HG02870 (cell line): ENCODE measurements around the gene HSPA1A.
A peak's percentile ranks its signal among the peaks of the same experiment; 100 is the strongest.
"Not testable (repeated sequence)": the region's sequence is repeated elsewhere in the genome, so short reads cannot be mapped to it uniquely, and the experiment has no call there.

Experiments used
- ATAC-seq: cut with Tn5 transposase; IDR thresholded peaks from one replicate; pipeline ENCODE4 v1.9.1; 2021; ENCODE audit warnings: mild to moderate bottlenecking, moderate library complexity; ENCODE audit not compliant: unreplicated experiment

The HSPA1A gene

DNA sequence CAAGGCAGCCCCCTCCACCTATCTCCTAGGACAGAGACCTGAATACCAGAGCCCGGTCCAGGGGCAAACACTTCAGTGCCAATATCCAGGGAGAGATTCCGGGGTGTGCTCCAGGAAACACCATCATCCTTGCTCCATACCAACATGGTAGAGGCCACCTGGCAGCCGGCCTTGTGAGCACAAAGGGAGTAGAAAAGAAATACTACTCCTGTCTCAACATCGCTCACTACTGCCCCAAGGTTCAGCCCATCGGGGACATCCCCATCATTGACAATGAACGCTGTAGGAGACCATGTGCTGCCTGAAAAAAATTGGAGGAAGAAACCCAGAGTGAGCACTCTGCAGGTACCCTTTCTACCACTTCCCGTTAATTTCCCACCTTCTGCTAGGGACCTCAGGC is 45.8 kb downstream of the HSPA1A start:
- no peak for ATAC-seq

DNA sequence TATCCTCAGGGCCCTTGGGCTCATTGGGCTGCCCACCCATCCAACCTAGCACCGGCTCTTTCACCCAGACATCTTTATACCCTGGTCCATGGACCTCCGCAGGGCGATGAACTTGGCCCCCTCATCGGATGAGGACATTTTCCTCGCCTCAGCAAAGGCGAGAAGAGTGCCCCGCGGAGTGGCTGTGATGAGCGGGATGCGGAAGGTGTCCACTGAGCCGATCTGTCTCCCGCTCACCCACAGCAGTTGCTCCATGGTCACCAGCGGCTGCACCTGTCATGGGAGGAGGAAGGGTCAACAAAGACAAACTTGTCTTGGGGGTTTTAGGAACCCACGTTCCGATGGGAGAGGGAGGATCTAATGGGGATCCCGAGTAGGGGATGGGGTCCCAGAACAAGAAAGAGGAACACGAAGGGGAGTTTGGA is 46.6 kb downstream of the HSPA1A start:
- no peak for ATAC-seq

DNA sequence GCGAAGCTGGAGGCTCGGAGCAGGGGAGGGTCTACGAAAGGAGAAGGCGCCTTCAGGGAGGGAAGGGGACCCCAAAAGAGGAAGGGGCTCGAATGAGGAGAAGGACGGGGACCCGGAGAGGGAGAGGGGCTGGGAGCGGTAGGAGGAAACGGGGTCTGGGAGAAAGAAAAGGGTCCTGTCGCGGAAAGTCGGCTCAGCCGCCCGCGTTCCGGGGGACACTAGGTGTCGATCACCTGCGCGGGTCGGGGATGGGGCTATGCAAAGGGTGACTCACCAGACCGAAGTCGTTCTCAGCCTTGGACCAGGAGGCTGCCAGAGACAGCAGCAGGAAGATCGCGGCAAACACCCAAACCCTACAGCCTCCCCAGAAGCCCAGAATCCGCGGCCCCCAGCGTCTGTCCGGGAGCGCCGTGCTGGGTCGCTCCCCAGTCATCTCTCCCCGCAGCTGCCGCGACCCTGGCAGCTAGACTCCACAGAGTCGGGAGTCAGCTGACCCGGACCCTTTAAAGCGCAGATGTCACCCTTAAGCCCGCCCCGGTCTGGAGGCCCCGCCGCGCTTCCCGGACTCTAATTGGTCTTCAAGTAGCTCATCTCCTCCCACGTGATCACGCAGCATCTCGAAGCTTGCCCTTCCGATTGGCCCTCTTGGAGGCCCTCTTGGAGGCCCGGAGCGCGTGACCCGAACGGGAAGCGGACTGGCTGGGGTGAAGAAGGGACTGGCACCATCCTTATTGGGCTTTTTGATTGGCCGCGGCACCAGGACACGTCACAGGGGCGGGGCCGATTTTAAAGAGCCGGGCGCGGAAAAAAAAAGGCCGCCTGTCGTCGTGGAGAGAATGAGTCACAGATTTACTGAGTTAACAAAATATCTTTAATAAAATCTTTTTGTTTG is 47.2 kb downstream of the HSPA1A start, which contains the start of gene NEU1:
TSS of gene NEU1 (minus strand) at position 478 of the 892 bp plus-strand sequence. CDS start at position 433, 45 bp downstream.
- peak; percentile 93 for ATAC-seq

DNA sequence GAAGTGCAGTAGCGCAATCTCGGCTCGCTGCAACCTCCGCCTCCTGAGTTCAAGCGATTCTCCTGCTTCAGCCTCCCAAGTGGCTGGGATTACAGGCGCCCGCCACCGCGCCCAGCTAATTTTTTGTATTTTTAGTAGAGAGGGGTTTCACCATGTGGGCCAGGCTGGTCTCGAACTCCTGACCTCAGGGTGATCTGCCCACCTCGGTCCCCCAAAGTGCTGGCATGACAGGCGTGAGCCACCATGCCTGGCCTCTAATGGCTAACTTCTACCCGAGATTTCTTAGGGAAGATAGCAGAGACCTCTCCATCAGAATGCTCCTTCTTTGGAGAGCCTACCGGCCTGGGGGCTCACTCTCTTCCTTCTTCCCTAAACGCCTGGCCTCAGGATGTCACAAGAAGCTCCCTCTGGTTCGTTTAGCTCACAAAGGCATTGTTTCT is 48.8 kb downstream of the HSPA1A start:
- ATAC-seq: not testable (repeated sequence)

DNA sequence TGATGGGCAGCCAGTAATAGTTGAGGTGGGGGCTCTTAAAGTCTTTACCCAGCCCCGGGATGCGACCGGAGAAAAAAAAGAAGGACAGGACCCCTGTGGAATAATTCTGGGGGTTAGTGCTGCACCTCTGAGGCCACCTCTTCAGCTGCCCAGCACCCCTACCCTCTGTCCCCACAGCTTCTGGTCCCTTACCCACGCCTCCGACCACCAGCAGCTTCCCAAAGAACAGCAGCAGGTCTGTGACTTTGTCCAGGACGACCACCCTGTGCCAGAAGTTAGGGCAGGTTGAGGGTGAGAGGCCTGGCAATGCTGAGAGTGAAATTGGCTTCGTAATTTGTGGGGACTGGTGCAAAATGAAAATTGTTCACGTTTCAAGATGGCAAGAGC is 49.5 kb downstream of the HSPA1A start:
- ATAC-seq: no peak

DNA sequence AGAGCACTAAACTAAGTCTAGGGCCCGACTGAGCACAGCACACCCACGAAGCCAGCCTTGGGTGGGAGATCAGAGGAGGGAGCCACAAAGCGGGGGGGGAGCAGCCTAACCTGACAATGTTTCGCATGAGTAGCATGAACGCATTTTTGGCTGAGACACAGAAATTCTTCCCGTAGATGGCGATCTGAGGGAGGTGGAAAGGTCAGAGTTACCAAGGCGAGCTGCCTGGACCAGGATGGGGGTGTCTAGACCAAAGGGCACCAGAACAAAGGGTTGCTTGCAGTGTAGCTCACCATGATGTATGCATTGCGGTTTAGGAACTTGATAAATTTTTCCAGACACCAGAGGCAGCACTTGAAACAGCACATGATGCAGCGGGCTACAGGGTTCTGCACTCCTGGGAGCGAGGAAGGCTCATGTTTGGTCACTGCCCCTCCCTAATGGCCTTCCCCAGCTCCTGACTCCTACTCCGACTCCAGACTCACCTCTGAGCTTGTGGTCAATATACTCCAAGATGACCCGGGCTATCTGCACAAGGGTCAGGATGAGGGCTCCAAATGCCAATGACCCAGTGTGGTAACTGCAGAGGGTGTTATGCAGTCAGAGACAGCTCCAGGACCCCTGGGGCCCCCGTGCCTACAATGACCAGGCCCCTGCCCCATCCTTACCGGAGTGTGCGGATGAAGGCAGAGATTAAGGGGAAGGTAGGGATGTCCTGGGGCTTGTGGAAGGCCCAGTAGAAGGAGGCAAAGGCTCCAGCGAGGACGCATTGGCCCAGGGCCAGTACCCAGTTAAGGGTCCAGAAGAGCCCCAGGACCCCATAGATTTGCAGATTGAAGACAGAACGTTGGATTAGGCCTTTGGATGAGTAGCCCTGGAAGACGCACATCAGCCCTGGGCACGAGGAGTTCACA is 50.1 kb downstream of the HSPA1A start:
- no peak for ATAC-seq
